ENCODE measurements around the gene ADGRE1. TPM values are rescaled to one million over a fixed set of nuclear protein-coding genes. Genes with fewer than 3 reads are reported as not detected.
"Not testable (repeated sequence)": the region's sequence is repeated elsewhere in the genome, so short reads cannot be mapped to it uniquely, and the experiment has no call there.

The ADGRE1 gene, protein sequence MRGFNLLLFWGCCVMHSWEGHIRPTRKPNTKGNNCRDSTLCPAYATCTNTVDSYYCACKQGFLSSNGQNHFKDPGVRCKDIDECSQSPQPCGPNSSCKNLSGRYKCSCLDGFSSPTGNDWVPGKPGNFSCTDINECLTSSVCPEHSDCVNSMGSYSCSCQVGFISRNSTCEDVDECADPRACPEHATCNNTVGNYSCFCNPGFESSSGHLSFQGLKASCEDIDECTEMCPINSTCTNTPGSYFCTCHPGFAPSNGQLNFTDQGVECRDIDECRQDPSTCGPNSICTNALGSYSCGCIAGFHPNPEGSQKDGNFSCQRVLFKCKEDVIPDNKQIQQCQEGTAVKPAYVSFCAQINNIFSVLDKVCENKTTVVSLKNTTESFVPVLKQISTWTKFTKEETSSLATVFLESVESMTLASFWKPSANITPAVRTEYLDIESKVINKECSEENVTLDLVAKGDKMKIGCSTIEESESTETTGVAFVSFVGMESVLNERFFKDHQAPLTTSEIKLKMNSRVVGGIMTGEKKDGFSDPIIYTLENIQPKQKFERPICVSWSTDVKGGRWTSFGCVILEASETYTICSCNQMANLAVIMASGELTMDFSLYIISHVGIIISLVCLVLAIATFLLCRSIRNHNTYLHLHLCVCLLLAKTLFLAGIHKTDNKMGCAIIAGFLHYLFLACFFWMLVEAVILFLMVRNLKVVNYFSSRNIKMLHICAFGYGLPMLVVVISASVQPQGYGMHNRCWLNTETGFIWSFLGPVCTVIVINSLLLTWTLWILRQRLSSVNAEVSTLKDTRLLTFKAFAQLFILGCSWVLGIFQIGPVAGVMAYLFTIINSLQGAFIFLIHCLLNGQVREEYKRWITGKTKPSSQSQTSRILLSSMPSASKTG
- total RNA-seq: 0.46 TPM

DNA sequence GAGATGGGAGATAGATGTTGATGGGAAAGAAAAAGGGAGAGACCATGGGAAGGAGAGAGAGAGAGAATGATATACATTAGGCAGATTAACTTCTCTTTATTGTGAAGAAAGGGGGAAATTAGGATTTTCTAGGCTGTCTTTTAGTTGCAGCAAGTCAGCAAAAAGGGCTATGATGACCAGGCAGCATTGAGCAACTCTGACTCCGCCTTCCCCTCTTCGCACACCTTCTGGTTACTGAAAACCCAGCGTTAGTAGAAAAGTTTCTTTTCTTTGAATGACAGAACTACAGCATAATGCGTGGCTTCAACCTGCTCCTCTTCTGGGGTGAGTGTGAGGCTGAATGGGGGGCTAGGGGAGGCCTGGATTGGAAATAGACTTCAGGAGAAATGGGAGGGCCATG, at the start of gene ADGRE1:
Gene ADGRE1, plus strand, starts transcription at position 264 of the 400 bp plus-strand sequence. Its CDS starts 30 bp downstream, at position 294.
- DNase-seq (ENCODE audit: low spot score): no peak

DNA sequence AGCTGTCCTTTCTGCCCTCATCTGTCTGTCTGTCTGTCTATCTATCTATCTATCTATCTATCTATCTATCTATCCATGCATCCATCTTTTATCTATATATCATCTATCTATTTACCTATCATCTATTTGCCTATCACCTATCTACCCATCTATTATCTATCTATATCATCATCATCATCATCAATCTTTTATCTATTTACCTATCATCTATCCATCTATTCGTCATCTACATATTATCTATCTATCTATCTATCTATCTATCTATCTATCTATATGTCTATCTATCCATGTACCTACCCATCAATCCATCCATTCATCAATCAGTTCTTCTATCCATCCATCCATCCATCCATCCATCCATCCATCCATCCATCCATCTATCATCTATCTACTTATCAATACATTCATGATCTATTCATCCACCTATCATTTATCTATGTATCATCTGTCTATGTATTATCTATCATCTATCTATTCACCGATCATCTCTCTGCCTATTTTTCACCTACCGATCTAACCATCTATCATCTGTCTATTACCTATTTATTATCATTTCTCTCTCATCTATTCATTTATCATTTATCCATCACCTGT, 49.2 kb upstream of the ADGRE1 start:
- no peak for DNase-seq (ENCODE audit: low spot score)

DNA sequence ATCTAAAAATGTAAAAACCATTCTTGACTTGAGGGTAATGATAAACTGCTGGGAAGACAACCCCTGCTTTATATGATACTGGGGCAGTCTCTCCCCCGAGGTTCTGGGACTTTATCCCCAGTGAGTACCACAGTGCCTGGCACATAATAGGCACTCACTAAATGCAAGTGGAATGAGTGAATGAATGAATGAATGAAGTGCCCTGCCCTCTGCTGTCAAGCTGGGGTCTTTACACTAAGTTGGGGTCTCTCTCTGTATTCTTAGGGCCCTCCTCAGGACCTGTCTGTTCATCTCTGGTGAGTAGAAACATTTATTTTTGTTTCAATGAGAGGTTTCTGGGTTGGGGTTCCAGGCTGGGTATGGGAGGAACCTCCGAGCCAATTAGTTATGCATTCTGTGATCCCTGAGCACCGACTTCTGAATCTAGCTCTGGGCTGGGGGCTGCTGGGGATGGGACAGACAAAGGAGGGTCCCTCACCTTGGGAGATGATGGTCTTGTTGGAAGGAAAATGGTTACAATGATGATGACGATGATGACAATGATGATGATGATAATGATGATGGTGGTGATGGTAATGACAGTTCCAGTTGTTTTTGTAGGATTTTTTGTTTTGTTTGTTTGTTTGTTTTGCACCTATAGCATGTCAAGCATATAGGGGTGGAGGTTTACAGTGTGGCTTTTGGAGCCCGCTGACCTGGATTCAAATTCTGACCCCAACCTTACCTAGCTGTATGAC, 44.3 kb upstream of the ADGRE1 start:
- no peak for DNase-seq (ENCODE audit: low spot score)

DNA sequence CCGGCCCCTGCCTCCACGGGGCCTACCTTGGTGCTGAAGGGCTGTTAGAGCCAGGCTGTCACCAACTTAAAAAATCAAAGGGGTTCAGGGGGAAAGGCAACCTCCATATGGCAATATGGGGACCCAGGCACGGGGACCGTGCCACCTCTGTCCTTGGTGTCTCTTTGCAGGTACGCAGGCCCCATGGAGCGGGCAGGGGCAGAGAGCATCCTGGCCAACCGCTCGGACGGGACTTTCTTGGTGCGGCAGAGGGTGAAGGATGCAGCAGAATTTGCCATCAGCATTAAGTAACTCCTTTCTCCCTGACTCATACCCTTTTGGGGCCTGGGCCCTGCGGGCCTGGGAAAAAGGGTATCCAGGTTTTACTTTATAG, 39.6 kb upstream of the ADGRE1 start:
- DNase-seq (ENCODE audit: low spot score): no peak

DNA sequence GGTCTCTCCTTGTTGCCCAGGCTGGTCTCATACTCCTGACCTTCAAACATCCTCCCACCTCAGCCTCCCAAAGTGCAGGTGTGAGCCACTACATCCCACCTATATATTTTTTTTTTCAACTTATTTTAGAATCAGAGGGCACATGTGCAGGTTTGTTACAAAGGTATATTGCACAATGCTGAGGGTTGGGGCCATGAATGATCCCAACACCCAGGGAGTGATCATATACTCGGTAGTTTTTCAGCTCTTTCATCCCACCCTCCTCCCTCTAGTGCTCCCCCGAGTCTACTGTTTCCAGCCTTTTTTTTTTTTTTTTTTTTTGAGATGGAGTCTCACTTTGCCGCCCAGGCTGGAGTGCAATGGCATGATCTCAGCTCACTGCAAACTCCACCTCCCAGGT, 38.4 kb upstream of the ADGRE1 start:
- DNase-seq (ENCODE audit: low spot score): no peak

DNA sequence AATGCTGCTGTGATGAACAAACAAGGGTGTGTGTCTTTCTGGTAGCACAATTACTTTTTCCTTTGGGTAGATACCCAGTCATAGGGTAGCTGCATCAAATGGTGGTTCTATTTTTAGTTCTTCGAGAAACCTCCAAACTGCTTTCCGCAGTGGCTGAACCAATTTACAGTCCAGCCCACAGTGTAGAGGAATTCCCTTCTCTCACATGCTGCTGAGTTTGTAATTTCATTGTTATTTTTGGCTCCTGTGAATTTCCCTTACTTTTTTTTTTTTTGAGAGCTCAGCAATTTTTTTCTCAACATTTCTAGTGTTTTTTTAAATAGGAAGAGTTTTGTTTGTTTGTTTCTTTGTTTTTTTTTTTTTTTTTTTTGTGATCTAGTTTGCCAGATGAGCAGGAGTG, 37.5 kb upstream of the ADGRE1 start:
- no peak for DNase-seq (ENCODE audit: low spot score)

DNA sequence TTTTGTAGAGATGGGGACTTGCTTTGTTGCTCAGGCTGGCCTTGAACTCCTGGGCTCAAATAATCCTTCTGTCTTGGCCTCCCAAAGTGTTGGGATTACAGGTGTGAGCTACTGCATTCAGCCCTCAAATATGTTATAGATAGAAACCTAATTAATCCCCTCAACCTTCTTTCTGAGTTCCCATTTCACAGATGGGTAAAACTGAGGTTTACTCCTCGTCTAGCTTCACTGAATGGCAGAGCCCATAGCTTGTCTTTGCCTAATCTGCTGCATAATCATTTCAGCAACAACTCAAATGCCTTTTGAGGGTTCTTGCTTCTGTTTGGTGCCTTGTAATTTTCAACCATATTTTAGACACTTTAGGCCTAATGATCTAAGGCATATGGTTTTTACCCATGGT, 36.0 kb upstream of the ADGRE1 start:
- no peak for DNase-seq (ENCODE audit: low spot score)

DNA sequence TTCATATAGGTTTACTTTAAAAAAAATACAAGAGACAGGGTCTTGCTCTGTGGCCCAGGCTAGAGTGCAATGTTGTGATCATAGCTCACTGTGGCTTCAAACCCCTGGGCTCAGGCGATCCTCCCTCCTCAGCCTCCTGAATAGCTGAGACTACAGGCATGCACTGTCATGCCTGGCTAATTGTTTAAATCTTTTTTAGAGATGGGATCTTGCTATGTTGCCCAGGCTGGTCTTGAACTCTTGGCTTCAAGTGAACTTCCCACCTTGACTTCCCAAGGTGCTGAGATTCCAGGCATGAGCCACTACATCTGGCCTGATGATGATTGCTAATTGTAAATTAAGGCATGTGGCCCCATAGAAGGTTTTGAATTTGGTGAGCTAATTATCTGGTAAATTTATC, 35.4 kb upstream of the ADGRE1 start:
- no peak for DNase-seq (ENCODE audit: low spot score)

DNA sequence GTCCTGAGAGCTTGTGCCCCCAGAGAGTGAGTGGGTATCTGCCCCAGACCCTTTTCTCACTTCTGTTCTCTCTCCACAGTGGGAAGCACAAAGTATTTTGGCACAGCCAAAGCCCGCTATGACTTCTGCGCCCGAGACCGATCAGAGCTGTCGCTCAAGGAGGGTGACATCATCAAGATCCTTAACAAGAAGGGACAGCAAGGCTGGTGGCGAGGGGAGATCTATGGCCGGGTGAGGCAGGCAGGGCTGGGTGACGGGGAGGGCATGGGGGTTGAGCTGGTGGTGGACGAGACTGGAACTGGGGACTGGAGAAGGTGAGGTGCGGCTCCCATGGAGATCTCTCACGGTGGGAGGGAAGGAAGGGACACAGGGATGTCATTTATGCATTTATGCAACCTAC, 33.5 kb upstream of the ADGRE1 start:
- DNase-seq (ENCODE audit: low spot score): no peak

DNA sequence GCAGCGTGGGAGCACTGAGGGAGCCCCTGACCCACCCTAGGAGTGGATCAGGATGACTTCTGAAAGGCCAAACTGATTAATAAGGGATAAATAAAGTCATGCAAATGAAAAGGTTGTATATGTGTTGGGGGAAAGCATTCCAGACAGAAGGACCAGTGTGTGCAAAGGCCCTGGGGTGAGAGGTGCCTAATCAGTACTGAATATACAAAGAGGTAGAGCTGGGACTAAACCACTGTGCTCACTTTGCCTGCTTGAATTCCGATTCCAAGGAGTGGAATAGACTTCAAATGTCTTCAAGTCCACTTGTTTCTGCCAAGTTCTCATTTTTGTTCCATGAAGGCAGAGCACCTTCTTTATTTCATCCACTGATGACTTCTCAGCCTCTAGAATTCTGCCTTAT, 32.6 kb upstream of the ADGRE1 start:
- no peak for DNase-seq (ENCODE audit: low spot score)

DNA sequence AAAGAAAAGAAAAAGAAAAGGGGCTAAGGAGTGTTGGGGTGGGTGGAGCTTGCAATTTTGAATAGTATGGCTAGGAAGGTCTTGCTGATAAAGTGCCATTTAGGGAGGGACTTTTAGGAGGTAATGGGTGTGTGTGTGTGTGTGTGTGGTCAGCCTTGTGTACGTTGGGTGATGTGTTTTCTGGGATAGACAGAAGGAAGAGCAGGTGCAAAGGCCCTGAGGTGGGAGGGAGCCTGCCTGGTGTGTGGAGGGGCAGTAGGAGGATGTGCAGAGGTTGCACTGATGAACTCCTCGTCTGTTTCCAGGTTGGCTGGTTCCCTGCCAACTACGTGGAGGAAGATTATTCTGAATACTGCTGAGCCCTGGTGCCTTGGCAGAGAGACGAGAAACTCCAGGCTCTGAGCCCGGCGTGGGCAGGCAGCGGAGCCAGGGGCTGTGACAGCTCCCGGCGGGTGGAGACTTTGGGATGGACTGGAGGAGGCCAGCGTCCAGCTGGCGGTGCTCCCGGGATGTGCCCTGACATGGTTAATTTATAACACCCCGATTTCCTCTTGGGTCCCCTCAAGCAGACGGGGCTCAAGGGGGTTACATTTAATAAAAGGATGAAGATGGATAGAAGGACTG, 30.5 kb upstream of the ADGRE1 start:
- no peak for DNase-seq (ENCODE audit: low spot score)

DNA sequence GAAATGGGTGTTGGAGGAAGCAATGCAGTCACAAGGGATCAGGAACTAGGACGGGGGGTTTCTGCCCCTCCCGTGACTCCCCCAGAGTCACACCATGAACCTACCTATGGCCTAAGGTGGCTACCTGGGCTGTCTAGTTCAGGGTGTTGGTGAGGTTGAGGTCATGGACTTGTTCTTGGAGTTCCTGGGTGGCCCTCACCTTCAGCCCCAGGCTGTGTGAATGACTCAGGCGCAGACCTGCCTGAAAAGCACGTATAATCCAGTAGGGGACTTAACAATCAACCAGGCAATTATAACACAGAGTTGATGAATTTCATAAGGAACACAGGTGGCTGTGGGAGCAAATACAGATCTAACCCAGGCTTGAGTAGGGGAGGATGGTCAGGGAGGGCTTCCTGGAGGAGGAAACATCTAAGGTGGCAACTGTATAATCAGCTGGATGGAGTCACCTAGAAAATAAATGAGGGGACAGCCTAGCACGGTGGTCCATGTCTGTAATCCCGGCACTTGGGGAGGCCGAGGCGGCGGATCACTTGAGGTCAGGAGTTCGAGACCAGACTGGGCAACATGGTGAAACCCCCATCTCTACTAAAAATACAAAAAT, 25.6 kb upstream of the ADGRE1 start:
- no peak for DNase-seq (ENCODE audit: low spot score)

DNA sequence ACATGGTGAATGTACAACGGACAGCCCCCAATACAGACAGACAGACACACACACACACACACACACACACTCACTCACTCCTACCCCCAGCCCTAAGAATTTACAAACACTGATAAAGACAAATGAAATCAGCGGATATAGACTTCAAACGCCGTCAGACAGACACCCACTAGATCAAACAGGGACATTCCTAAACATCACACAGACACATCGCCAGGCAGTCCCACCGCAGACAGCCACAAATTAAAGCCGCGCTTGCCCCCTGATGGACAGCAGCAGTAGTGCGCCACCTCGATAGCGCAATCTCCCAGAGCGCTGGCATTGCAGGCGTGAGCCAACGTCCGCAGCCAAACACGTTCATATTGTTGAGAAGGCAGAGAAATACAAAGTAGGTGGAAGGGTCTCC, 24.7 kb upstream of the ADGRE1 start:
- peak; percentile 85 for DNase-seq (ENCODE audit: low spot score)

DNA sequence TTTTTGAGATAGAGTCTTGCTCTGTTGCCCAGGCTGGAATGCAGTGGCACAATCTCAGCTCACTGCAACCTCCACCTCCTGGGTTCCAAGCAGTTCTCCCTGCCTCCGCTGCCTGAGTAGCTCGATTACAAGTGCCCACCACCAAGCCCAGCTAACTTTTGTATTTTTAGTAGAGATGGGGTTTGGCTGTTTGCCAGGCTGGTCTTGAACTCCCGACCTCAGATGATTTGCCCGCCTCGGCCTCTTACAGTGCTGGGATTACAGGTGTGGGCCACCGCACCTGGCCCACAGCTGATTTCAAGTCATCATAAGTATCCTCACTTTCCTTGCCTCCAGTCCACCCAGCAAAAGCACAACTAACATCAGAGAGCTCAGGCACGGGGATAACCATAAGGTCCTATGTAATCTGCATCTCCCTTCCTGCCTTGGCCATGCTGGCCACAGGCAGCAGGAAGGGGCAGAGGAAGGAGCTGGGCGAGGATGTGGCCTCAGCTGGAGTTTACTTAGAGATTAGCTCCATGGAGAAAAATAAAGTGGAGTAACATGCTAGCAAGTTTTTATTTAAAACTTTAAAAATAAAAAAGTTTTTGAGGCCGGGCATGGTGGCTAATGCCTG, 22.9 kb upstream of the ADGRE1 start:
- no peak for DNase-seq (ENCODE audit: low spot score)

DNA sequence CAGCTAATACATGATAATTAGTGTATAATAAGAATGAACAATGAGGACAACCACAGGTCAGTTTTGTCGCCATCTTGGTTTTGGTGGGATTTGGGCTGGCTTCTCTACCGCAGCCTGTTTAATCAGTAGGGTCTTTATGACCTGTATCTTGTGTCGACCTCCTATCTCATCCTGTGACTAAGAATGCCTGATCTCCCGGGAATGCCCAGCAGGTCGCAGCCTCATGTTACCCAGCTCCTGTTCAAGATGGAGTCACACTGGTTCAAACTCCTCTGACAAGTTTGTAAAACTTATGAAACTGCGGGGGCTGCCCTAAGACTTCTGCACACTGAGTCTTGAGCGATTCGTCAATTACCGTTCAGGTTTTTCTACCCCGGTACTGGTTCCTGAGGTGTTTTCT, 21.5 kb upstream of the ADGRE1 start:
- DNase-seq (ENCODE audit: low spot score): no peak

DNA sequence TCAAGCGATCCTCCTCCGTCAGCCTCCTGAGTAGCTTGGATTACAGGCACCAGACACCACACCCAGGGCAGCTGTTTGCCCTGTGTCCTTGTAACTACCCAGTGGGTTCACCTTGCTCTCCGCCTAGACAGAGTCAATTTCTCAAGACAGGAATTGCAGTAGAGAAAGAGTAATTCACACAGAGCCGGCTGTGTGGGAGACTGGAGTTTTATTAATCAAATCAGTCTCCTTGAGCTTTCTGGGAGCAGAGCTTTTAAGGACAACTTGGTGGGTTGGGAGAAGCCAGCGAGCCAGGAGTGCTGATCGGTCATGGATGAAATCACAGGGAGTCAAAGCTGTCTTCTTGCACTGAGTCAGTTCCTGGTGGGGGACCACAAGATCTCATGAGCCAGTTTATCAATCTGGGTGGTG, 20.6 kb upstream of the ADGRE1 start:
- DNase-seq (ENCODE audit: low spot score): no peak

DNA sequence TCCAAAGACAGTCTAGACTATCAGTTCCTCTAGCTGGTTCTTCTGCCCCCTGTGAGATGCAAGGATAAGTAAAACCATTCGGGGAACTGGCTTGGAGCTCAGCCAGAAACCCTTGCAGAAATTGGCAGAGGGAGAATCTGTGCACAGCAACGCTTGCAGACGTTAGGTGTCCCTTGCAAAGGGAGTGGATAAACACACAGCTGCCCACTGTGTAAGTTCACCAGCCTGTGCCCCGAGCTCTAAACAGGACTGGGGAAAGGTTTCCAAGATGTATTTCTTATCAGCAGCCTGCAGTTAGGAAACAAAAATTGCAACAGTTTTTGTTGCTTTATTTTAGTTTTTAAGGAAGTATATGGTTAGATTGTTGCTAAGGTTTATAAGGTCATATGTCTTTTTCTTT, 19.0 kb upstream of the ADGRE1 start:
- DNase-seq (ENCODE audit: low spot score): no peak

DNA sequence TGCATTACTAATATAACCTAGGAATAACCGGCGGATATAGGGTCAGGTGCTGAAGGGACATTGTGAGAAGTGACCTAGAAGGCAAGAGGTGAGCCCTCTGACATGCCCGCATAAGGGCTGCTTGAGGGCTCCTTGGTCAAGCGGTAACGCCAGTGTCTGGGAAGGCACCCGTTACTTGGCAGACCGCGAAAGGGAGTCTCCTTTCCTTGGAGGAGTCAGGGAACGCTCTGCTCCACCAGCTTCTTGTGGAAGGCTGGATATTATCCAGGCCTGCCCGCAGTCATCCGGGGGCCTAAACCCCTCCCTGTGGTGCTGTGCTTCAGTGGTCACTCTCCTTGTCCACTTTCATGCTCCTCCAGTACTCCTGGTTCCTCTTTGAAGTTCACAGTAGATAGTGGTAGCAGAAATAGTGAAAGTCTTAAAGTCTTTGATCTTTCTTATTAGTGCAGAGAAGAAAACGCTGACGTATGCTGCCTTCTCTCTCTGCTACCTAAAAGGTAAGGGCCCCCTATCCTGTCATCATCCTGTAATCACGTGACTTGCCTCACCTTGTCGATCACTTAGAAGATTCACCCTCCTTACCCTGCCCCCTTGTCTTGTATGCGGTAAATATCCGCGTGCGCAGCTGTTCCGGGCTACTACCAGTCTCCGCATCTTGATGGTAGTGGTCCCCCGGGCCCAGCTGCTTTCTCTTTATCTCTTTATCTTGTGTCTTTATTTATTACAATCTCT, 18.1 kb upstream of the ADGRE1 start:
- not testable (repeated sequence) for DNase-seq (ENCODE audit: low spot score)

DNA sequence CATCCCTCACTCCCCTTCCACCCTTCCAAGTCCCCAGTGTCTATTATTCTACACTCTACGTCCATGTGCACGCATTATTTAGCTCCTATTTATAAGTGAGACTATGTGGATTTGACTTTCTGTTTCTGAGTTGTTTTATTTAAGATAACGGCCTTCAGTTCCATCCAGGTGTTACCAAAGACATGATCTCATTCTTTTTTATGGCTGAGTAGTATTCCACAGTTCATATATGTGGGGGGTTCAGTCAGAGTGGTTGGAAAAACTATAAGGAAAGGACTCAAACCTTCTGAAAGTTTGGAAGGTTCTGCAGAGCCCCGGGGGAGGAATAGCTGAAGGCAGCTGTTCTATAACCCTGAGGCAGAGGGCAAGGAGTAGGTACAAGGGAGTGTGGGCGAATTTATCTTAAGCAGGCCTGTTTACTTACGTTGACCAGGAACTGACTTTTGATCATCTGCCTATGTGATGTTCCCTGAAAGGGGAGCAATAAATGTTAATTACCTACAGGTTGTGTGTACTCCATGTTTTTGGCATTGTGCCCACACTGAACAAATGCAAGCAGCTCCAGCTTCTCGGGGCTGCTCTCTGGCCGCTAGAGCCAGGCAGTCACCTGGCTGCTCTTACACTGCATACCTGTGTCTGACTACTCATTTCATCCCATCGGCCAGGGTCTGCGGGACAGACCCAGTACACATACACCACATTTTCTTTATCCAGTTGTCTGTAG, 13.5 kb upstream of the ADGRE1 start:
- DNase-seq (ENCODE audit: low spot score): no peak

Measured in mucosa of gallbladder (tissue), 1 donor.